ACHN (cell line): ENCODE results near the gene RNF220.
A peak's percentile ranks its signal among the peaks of the same experiment; 100 is the strongest.

Experiments used
- DNase-seq: peaks from one replicate; pipeline ENCODE4 v3.0.0-alpha.2; 2015
- in situ Hi-C: cut with HindIII; loops from 2 replicates; pipeline ENCODE4 v1.10.0; 2017; ENCODE audit warnings: low sequenced_read_pairs, low pct_ligation_motif_present, low pct_unique_long_range_greater_than_20kb

Gene RNF220

DNA sequence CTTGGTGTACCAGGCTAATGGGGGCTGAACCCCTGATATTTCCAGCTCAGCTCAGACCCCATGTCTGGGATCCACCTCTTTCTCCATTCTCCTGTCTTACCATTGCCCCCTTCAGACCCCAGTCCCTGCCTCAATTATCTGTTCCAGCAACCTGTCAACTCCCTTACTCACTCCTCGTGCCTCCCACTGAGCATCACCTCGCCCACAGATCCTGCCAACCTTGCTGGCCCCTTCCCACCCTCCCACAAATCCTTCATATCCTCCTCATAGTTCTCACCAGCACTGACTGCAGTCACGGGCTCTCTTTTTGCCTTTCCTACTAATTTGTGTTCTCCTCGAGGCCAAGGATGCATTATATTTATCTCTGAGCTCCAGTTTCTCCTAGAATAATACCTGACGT lies 206.4 kb downstream of the RNF220 start:
- in situ Hi-C loops: no loop called here
- no peak for DNase-seq

DNA sequence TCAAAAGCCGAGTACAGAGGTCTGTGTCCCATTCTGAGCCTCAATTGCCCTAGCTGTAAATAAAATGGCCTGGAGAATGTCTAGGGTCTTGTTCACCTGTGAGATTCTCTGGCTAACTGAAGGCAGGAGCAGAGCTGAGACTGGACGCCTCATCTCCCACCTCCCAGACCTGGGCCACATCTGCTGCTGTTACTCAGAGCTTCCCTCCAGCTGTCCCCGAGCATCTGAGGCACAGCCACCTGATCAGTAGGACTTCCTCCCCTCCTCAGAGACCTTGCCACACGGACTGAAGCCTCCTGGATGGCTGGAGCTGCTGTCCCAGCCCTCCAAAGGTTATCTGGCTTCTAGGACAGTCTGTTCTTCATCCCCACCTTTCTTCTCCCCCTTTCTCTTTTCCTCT lies 206.8 kb downstream of the RNF220 start:
- no peak for DNase-seq
- in situ Hi-C loops: no loop called here

DNA sequence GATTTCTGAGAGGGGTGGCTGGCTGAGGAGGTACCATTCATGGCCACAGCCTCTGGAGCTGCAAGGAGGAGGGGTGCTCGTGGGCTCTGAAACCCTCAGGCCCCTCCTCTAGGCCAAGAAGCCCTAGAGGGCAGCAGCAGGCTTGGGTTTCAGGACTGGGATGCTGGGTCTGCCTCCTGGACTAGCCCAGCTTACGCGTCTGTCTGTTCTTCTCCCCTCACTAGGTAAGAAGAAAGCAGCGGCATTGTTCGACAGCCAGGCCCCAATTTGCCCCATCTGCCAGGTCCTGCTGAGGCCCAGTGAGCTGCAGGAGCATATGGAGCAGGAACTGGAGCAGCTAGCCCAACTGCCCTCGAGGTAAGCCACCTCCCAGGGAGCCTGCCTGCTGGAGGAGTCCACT lies 208.9 kb downstream of the RNF220 start:
- in situ Hi-C loops: no loop called here
- DNase-seq: no peak

DNA sequence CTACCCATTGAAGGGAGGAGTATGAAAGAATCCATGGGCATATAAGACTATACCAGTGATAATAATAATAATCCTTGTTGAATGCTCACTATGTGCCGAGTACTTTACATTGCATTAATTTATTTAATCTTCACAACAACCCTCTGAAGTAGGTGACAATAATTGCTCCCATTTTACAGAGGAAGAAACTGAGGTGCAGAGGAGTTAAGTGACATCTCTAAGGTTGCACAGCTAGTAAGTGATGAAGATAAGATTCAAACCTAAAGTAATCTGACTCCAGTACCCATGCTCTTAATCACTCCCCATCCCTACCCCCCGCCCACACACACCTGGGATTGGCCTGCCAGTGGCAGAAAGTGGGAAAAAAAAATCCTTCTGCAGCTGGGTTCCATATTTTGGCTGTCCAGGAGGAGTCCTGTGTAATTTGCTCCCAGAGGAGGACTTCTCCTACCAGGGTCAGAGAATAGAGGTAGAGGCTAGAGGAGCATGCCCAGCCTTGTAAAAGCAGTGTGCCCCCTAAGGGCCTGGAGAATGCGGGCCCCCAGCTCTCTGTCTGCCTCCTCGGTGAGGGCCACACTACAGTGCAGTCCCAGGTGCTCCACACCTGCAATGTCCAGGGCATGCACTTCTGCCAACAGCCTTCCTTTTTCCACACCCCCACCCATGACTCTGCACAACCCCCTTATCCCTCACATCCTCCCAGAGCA lies 211.4 kb downstream of the RNF220 start:
- no peak for DNase-seq
- in situ Hi-C loops: no loop called here

DNA sequence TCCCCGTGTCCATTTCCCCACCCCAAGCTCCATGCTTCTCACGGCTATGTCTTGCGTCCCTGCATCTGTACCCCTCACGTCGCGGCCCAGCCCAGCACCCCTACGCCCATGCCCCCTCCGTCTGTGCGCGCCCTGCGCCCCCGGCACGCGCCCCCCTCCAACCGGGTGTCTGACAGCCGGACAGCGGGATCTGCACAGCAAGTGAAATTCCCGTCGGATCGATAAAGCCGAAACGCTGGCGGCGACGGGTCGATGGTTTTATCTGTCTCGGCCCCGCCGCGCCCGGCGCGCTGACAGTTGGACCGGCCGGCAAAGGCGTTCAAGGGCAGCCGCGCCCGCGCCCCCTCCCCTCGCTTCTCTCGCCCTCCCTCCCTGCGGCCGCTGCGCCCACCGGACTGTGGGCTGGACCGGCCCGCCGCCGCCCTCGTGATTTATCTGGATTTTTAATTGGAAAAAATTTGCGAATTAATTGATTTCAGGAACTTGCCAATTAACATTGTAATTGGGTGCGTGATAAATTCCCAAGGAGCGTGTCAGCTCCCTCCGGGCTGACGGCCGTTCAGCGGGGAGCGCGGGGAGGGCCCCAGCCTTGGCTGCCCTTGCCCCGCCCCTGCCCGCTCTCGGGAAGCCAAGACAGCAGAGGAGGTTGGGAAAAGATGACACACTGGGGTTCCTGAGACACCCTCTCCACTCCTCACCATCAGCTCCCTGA lies 212.1 kb downstream of the RNF220 start:
- DNase-seq: no peak
- in situ Hi-C loops: no loop called here

DNA sequence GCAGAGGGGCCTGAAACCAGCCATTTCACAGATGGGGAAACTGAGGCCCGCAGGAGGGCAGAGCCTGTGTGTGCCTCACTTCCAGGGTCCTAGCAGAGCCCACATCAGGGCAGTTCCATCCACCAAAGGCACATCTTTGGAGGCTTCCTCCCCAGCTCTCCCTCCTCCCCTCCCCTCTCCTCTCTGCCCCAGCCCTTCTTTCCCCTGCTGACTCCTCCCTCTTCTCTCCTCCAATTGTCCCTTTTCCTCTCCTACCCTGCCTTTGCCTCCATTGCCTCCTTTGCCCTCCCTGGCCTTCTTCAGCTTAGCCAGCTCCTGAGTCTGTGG lies 212.6 kb downstream of the RNF220 start:
- in situ Hi-C loops: no loop called here
- no peak for DNase-seq

DNA sequence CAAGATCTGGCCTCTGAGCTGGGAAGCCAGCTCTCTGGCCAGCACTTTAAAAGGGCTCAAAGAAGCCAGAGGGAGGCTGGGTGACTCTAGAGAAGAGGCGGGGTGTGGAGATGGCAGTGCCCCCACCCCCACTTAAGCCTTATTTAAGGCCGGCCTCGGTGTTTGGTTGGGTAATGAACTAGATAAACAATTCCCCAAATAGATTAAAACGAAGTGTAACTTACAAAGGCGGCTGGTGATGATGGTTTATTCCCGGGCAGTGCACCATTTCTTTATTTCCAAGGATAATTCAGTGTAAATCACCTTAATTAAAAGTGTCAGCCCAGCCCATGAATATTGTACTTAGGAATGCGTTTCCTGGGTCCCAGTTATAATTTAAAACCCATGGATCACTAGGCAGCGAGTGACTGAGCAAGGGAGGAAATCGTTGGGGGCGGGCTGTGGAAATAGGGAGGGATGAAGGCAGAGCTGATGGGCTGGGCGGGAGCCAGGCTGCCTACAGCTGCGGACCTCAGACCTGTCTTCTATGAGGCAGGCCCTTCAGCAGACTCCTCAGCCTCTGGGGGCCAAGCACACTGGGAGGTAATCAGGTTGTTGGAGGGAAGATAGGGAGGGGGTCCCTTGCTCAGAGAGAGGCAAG lies 214.3 kb downstream of the RNF220 start:
- DNase-seq: no peak
- in situ Hi-C loops: no loop called here

DNA sequence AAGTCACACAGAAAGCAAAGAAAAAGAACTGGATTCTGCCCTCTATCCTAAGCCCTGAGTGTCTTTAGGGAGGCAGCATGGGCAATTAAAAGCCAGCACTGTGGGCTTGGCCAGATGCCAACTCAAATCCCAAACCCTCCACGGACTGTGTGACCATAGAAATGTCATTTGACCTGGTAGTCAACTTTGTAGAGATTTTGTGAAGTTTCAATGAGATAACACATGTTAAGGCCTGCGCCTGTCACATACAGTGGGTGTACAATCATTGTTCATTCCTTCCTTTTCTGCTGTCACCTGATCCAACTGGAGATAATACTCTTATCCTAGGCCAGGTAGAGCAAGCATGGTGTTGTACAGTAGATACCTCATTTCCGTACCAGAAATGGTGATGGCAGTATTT lies 215.0 kb downstream of the RNF220 start:
- DNase-seq: no peak
- in situ Hi-C loops: no loop called here

DNA sequence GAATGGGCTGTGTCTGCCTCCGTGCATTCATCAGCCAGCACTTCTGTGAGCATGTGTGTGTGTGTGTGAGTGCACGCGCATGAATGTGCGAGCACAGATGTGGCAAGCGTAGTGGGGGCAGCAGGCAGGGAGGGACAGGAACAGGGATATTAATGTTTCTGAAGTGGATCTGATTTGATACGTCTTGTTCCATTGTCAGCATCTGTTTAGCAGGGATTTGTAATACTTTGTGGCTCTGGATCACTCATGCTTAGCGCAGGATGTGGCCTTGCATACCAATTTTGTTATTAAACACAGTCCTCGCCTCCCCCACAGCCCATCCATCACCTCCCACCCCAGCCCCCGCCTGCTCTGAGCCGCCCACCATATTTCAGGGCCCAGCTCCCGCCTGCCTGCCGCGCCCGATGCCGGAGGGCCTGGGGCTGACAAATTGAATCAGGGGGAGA lies 216.8 kb downstream of the RNF220 start:
- no peak for DNase-seq
- in situ Hi-C loops: no loop called here

DNA sequence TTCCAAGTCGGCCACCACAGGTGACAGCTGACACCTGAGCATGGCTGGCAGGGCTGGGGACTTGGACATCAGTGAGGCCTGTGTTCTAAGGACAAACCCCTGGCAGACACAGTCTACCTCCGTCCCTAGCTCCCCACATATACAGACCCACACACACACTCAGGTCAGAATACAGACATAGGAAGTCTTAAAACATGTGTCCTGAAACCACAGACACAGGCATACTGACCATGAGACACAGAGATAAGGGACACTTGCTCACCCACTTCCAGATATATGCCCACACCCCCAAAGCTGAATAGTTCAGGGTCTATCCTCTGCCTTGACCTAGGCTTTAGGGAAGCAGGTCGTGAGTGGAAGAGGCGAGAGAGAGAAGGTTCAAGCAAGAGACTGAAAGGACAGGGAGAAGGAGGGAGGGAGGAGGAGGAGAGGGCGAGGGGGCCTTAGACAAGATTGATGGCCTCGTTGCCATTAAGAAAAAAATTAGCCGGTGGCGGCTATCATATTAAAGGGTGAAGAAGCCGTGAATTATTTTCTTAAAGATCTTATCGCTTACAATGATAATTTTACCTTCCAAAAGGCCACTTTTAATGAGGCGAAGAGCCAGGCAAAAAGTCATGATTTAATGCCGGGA lies 219.3 kb downstream of the RNF220 start:
- in situ Hi-C loops: no loop called here
- DNase-seq: no peak

DNA sequence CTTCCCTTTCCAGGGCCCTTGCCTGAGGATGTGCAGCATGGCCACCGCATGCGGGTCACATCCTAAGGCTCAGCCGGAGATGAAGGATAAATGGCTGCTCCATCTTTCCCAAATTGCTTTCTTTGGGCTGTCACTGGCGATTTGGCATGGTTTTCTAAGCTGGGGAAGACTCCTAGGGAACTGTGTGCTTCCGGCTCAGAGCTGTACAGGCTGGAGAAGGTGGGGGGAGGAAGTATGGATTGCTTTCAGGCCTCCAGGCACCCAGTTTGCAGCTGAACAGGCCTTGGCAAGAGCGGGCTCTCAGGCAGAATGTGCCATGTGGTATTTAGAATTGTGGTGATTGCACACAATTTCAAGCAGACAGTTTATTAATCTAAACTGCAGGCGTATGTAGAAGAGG lies 220.3 kb downstream of the RNF220 start:
- in situ Hi-C loops: no loop called here
- DNase-seq: no peak

DNA sequence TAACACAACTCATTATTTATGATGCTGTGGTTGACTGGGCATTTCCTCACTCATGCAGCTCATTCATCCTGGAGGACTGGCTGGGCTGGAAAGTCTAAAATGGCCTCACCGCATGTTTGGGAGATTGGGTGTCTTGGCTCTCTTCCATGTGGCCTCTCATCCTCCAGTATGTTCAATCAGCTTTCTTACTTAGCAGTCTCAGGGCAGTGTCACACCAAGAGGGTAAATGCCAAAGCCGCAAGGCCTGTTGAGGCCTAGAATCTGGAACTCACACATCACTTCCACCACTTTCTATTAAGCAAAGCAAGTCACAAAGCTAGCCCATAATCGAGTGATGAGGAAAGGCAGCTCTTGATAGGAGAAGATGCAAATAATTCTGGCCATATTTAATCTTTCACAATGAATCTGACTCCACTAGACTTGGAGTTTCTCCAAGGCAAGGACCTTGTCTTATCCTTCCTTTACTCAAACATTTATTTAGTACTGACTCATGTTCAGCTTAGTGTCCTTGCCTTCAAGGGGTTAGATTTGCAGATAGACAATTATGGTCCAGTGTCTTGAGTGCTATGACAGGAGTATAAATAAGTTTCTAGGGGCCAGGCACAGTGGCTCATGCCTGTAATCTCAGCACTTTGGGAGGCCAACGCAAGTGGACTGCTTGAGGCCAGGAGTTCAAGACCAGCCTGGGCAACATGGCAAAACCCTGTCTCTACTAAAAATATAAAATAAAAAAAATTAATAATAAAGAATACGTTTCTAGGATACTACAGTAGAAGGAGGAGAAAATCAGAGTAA lies 224.1 kb downstream of the RNF220 start:
- DNase-seq: peak; percentile 67
- in situ Hi-C loops: no loop called here

DNA sequence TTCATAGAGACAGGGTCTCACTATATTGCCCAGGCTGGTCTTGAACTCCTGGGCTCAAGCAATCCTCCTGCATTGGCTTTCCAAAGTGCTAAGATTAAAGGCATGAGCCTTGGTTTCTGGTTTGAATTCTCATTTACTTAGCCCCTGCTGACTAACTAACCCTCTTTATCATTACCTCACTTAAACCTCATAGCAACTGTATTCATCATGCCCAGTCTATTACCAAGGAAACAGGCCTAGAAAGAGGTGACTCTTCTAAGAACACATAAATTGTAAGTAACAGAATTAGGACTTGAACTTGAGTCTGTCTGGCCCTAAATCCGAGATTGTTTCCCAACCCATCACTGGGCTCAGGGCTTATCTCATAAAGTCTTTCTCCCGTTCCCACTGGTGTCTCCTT lies 225.1 kb downstream of the RNF220 start:
- in situ Hi-C loops: no loop called here
- no peak for DNase-seq

DNA sequence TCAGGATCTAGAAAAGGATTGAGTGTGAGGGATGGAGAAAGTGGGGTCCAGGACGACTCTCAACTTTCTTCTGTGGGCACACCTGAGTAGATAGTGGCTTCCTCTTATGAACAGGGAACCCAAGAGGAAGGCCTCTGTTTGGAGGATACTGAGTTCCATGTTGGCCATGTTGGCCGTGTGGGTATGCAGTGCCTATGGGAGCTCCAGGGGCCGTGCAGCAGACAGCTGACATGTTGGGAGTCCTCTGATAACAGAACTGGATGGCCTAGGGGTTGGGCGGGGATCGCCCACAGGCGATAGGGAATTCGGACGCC lies 226.2 kb downstream of the RNF220 start:
- in situ Hi-C loops: no loop called here
- DNase-seq: no peak

DNA sequence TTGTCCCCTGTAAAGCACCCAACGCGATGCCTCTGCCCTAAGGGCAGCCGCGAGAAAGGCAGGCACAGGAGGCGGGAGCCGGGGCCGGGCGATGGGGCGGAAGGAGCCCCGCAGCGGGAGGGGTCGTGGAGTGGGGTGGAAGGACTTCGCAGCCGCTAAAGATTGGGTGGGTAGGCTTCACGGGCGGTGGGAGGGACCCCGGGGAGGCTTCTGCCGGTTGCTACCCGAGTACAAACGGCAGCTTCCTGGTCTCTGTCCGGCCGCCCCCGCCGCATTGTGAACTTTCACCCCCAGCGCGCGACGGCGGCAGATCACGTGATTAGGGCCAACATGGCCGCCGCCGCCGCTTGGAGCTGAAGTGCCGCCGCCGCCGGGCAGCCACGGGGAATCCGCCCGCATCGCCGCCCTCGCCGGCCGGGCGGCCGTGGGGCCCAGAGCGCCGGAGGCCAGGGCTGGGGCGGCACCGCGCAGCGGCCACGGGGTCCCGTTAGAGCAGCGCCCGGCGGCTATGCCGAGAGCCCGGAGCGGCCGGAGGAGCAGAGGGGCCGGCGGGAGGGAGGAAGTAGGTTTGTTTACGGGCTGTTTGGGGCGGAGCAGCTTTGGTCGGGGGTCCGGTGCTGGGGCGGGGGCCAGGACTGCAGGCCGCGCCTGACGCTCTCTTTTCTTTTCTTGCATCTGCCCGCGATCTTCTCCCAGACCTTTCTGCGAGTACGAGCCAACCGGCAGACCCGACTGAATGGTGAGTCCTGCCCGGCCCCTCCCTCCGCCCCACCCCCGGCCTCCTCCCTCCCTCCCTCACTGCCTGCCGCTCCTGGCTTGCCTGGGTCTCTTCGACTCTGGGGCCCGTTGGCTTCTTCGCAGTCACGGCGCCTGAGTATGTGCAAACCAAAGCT lies 226.8 kb downstream of the RNF220 start:
- in situ Hi-C loops: no loop called here
- DNase-seq: peak; percentile 76

DNA sequence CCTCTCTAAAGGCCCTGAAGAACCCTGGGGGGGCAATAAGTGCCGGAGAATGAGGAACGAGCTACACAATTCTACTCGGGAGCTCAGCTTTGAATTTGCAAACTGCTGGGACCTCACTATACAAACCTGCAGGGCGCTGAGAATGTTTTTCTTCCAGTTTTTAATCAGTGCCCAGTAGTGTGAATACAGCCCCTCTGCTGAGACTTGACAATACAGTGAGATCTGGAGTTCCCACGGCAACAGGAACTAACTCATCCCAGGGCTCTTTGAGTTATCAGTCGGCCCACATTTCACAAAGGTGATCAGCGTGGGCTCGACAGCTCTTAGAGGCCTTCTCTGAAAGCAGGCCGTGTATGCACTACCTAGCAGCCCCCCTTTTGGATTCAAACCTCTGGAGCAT lies 227.5 kb downstream of the RNF220 start:
- no peak for DNase-seq
- in situ Hi-C loops: no loop called here

DNA sequence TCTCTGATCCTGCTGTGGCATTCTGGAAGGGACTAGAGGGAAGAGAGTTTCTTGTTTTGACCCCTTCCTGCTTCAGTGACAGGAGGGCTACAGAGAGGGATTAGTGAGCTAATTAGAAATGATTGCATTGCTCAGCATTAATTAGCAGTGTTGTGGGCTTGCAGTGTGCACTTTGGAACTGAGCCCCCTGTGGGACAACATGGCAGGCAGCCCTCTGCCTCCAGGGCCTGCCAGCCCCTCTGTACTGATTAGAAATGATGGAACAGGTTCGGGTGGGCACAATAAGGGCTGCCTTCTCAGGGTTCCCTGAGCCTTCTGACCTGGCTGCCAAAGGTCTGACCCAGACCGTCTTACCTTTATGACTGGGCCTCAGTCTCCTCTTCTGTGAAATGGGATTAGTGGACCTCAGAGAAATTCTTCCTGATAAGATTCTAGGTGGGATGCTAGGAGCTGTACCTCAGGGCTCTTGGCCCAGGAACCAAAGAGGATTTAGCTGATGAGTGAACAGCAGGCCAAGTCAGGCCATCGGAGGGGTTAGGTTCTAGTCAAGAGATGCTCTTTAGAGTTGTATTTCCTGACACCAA lies 229.6 kb downstream of the RNF220 start:
- no peak for DNase-seq
- in situ Hi-C loops: no loop called here

DNA sequence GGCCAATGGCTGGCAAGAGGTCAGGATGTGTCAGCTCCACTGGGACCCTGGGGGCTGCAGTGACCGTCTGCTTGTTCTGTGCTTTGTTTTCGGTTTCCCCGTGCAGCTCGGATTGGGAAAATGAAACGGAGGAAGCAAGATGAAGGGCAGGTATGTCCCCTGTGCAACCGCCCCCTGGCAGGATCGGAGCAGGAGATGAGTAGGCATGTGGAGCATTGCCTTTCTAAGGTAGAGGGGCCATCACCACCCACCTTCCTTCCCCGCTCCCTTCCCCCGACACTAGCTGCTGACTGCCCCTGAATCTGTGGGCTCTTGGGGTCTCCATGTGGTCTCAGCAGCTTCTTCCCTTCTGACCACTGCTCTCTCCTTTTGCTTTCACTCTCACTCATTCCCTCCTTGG lies 230.4 kb downstream of the RNF220 start:
- DNase-seq: no peak
- in situ Hi-C loops: no loop called here
